NCI-H1092 (cell line): ENCODE measurements around the gene PRLHR.
A peak's percentile ranks its signal among the peaks of the same experiment; 100 is the strongest.

ENCODE experiments used
- DNase-seq: peaks from one replicate; lab custom pipeline; 2025; lab: John Stamatoyannopoulos, UW

PRLHR gene

DNA sequence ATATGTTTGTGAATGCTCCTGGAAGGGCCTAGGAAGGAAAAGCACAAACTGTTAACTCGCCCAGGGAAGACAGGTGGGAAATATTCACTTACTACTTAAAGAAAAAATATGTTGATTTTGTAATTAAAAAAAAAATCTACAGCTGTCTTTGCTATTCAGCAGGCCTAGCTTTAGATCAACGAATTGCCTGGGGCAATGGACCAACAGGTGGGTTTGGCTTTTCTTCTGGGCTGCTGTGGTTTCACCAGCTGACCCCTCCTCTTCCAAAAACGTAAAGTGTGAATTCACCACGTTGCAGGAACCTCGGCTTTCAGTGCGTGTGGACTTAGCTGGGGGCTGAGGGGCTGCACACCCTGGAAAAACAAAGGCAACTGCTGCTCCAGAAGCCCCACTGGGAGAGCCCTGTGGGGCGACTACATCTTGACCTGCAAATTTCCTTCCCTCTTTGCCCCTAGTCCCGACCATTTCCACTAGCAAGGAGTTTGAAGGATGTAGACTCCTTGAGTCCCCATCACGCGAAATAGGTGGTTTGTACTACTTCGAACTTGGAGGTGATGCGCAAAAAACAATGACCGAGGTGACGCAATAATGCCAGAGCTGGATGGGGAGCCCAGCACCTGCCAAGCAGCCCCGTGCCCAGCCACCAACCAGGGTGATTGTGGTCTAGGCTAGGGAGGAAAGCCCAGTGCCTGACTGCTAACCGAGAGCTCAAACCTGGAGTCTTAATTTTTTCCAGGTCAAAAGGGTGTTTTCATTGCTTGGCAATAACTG, 7.4 kb downstream of the PRLHR start:
- DNase-seq = no peak

- no peak for DNase-seq
Measured at GRCh38 chr10:118586911-118587310, 8.5 kb downstream of the PRLHR start.

DNA sequence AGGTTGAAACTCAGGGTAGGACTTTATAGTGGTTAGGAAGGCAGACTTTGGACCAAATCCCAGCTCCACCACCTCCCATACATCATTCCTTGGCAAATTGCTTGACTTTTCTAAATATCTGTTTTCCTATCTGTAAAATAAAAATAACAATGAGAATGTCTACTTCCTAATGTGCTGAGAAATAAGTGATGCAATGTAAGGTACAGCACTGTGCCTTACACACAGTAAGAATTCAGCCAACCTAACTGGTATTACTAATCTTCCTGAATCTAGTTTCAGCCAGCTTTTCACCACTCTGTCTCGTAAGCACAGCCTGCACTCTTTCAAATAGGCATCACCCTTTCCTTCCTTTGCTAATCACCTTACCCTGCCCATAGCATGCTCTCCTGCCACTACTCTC, 9.7 kb downstream of the PRLHR start:
- DNase-seq = no peak

DNA sequence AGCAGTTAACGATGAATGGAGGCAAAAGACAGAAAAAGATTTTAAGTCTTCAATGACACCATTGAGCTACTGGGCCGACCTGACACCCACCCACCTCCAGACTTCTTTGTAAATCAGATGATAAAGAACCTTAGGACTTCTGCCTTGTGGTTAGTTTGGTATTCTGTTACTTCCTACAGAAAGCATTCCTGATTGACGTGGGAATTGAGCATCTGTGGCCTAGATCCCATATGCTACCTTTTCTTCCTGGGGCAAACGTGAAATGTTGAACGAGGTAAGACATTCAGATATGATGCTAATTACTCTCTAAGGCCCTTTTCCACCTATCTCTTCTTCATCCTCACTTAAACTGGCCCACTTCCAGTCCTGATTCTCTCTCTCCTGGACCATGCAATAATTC, 10.2 kb downstream of the PRLHR start:
- DNase-seq = no peak

GRCh38 chr10:118584181-118584954, 11.1 kb downstream of the PRLHR start:
- no peak for DNase-seq

DNA sequence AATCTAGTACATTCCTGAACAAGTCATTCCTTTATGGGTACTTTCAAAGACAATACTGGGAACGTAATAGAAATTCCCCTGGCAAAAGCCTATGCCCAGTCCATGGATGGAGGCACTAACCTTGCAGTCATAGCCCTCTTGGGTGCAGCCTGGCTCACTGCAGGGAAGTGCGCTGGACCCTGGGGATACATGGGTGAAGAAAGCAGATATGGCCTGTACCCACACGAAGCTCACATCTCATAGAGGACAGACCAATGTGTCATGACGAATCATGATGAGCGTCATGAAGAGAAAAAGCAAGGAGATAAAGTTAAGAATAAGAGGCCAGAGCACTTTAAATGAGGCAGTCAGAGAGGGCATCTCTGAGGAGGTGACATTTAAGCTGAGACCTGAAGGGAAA, 11.8 kb downstream of the PRLHR start:
- no peak for DNase-seq

- no peak for DNase-seq
Measured at GRCh38 chr10:118582511-118582910, 12.9 kb downstream of the PRLHR start.

DNA sequence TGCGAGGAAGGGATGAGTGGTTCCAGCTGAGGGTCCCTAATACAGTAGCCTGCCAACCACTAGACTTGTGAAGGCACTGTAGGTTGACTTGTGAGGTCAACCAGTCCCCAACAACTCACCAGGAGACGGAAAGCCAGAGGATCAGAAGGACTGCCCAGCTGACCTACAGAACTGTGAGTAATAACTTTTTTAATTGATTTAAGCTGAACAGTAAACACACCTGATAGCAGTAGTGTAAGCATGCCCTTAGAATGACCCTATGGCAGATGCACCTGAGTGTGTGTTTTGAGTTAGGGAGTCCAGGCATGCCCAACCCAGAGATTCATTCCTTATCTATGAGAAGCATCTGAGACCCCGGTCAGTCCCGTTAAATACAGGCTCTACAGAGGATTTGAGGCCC, 14.1 kb downstream of the PRLHR start:
- no peak for DNase-seq

DNA sequence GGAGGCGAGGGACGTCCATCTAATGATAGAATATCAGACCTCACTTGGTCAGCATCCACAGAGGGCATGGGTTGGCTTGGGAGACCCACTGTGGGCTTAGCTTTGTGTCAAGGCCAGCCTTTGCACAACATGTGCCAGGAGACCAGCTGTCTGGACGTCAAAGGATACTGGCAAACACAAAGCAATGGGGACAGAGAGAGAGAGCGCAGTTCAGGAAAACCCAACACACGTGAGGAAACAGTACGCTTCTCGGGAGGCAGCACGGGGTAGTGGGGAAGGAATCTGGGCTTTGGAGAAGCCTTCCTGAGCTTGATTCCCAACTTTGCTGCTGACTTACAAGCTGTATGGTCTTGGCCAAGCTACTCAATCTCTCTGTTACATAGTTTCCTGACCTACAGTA, 14.7 kb downstream of the PRLHR start:
- no peak for DNase-seq

DNA sequence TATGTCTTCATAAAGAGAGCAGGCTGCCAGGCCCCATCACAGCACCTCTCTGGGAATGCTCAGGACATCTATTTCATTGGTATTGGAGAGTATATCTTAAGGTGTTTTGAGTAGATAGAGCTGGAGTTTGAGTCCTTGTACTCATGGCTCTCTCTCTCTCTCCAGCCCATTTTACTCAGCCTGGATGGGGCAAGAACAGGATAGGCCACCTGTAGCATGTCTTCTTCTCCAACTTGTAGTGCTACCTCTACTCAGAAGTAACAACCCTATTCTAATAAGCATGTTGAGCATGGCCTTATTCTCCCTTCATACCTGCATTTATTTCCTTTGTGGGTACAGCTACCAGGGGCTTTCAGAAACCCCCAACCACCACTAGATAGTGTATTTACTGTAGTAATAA, 21.9 kb downstream of the PRLHR start:
- DNase-seq = no peak

DNA sequence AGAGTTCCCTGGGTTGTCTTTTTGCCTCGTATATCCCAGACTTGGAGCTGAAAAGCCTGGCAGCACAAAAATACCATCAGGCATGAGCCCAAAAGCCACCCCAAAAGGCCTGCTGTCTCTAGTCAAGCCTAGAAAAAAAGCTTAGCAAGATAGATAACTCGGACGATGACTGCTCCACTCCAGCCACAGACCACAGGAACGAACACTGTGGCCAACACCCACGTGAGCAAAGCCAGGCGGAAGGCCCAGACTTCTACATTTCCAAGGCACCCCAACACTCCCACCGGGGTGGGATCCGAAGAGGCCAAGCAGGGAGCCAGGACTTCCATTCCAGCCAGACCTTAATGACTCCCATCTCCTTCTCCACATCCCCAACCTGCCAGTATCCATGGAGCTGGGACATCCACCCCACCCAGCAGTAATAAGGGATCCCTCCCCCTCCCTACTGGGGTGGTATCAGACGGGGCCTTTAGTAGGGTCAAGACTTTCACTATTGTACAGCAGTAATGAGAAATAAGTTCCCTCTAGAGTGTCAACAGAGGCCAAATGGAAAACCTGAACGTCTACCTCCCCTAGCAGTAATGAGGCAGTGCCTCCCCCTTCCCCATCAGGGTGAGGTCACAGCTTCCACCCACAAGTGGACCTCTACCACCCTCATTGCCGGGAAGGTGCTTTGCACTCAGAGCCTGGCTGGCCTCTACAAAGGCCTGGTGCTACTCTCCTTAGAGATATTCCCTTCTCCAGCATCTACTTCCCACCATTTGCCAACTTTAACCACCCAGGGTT, 23.0 kb downstream of the PRLHR start:
- no peak for DNase-seq

- no peak for DNase-seq
Measured at GRCh38 chr10:118571123-118571522, 24.3 kb downstream of the PRLHR start.

DNA sequence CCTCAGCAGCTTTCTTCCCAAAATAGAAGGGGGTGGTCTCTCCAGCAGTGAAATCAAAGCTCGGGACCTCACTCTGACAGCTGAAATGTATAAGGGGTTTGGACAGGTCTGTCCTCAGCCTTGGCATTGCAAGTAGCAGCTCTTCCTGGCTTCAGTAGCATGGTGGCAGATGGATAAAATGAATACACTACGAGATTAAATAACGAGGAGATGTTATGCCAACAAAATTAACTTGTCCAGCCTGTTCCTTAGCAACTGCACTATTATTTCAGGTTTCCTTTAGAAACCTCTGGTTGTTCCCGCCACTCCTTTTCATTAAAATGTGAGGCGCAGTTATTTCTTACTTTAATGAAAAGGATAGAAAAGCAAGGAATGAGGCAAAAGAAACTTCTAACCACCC, 24.9 kb downstream of the PRLHR start:
- no peak for DNase-seq

DNA sequence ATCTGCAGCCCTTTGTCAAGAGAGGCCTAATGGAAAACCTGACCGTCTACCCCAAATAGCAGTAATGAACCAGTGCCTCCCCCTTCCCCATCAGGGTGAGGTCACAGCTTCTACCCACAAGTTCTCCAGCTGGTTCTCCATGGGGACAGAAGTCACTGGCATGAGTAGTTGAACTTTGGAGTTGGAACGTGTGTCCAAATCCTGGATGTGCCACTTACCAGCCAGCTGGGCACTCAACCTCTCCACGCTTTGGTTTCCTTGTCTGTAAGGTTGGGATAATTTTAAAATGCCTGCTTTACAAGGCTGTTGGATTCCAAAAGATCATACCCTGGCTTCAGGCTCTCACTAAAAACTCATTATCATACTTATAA, 25.6 kb downstream of the PRLHR start:
- DNase-seq = no peak

DNA sequence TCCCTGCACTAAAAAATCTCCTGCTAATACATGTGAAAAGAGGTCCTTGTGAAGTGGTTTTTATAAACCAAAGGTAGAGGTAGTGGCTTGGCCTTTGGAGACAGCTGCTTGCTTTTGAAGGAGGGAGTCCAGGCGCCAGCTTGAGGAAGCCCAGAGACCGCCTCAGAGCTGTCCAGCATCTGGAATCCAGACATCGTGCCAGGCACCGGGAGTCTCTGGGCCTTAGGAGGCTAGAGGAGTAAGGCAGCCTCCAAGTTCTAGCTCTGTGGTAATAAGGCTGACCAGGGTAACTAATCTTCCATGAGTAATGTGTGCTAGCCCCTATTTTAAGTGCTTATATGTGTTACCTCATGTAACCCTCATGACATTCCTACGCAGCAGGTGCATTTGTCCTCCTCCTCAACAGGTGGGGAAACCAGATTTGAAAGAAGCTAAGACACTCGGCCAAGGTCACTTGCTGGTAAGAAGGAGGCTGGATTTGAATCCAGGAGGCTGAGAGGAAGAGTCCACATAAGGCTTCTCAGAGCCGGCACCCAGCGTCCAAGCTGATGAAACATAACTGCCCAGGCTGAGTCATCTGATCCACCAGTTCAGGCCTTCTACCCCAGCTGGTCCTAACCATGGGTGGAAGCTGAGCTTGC, 26.1 kb downstream of the PRLHR start:
- DNase-seq = no peak

GRCh38 chr10:118568327-118568848, 27.1 kb downstream of the PRLHR start:
- DNase-seq = peak; percentile 36

- DNase-seq = no peak
Measured at GRCh38 chr10:118567701-118568248, 27.7 kb downstream of the PRLHR start.

- no peak for DNase-seq
Measured at GRCh38 chr10:118566911-118567310, 28.5 kb downstream of the PRLHR start.

GRCh38 chr10:118565301-118566075, 30.0 kb downstream of the PRLHR start:
- no peak for DNase-seq

GRCh38 chr10:118564652-118565051, 30.8 kb downstream of the PRLHR start:
- no peak for DNase-seq

- DNase-seq = no peak
Measured at GRCh38 chr10:118564114-118564513, 31.3 kb downstream of the PRLHR start.
